NB4 (cell line): Measurements from ENCODE around the gene ZBTB33.

Source experiments
- DNase-seq: peaks from one replicate; pipeline ENCODE4 v3.0.0; 2010; ENCODE audit warnings: low read depth
- H3K4me3 ChIP-seq: one replicate; pipeline ENCODE4 v1.5.1; 2011; ENCODE audit warnings: mild to moderate bottlenecking, low read depth, low read length, moderate library complexity
- CTCF ChIP-seq: IDR thresholded peaks from one replicate; pipeline ENCODE4 v1.5.1; 2012; ENCODE audit warnings: low read depth, low read length
- MAX ChIP-seq: IDR thresholded peaks from 2 replicates; pipeline ENCODE4 v1.6.1; 2011; ENCODE audit warnings: low read depth, low read length
- MYC ChIP-seq: IDR thresholded peaks from 2 replicates; pipeline ENCODE4 v1.6.1; 2011; ENCODE audit warnings: low read depth, low read length
- POLR2A ChIP-seq: IDR thresholded peaks from 2 replicates; pipeline ENCODE4 v1.6.1; 2011; ENCODE audit warnings: mild to moderate bottlenecking; ENCODE audit not compliant: insufficient read length; ENCODE audit errors: extremely low read depth

Gene ZBTB33

GRCh38 chrX:120270567-120270966, 20.0 kb downstream of the ZBTB33 start:
- no peak overlapping the region for H3K4me3 ChIP-seq
- no peak for DNase-seq
- no peak for TF ChIP-seq CTCF
- no peak for TF ChIP-seq MAX
- TF ChIP-seq MYC: no peak
- no peak for TF ChIP-seq POLR2A

GRCh38 chrX:120271218-120271617, 20.6 kb downstream of the ZBTB33 start:
- no peak overlapping the region for H3K4me3 ChIP-seq
- no peak for TF ChIP-seq CTCF
- TF ChIP-seq MYC: no peak
- no peak for TF ChIP-seq MAX
- TF ChIP-seq POLR2A: no peak
- DNase-seq: no peak

DNA sequence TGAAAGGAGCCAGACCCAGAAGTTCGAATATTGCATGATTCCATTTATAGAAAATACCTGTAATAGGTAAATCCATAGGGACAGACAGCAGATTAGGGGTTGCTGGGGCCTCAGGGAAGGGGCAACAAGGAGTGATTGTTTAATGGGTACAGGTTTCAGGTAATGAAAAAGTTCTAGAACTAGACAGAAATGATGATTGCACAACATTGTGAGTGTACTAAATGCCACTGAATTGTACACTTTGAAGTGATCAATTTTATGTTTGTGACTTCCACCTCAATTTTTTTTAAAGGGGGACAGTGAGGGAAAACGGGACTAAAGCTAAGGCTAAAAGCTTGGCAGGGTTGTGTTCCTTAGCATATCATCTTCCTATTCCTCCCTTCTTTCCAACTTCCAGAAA, 23.5 kb downstream of the ZBTB33 start:
- no peak for DNase-seq
- no peak overlapping the region for H3K4me3 ChIP-seq
- TF ChIP-seq MAX (no peak), CTCF (no peak), POLR2A (no peak), MYC (no peak)

DNA sequence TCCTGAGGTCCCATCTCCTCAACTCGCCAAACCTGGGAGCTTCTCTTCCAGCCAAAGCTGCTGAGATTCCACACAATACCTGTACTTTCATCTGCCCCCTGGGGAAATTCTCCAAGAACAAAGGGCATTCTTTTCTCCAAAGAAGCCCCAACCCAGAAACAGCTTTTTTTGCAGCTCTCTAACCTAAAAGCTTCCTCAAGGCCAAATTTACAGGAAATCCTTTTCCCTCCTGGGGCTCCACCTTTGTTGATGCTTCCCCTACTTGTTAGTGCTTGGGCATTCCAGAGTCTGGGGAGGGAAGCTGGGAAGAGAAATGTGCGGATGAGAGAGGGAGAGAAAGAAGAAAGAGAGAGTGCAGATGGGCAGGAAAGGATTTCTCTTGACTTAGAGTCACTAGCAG, 24.3 kb downstream of the ZBTB33 start:
- no peak overlapping the region for H3K4me3 ChIP-seq
- TF ChIP-seq MYC (no peak), CTCF (no peak), MAX (no peak), POLR2A (no peak)
- no peak for DNase-seq

DNA sequence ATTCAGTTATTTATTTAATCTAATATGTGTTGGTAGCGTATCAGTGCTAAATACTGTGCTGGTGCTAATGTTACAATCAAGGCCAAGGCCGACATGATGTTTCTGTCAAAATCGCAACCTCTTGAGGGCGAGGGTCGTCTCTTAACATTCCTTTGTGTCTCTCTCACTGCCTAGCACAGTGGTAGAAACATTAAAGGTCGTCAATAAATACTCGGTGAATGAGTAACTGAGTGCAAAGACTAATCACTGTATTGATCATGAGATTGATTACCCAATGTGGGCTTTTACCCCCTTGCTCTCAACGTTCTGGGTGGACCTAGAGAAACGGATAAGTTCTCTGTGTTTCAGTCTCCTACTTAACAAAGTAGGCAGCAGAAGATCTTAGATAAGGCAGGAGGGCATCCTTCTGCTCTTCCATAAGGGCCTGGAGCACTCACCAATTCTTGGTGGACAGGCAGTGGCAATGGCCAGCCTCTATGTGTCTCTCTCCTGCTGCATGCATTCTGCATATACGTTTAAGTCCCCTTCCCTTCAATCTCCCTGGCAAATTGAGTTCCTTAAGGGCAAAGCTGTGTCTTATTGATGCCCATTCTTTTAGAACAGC, 30.5 kb downstream of the ZBTB33 start:
- H3K4me3 ChIP-seq: no peak overlapping the region
- TF ChIP-seq POLR2A (no peak), CTCF (no peak), MYC (no peak), MAX (no peak)
- DNase-seq: no peak

GRCh38 chrX:120281761-120282160, 31.1 kb downstream of the ZBTB33 start:
- no peak for DNase-seq
- no peak overlapping the region for H3K4me3 ChIP-seq
- no peak for TF ChIP-seq POLR2A
- TF ChIP-seq CTCF: no peak
- TF ChIP-seq MAX: no peak
- no peak for TF ChIP-seq MYC
